ENCODE results near the gene FUOM. TPM values are rescaled to one million over a fixed set of nuclear protein-coding genes. Genes with fewer than 3 reads are reported as not detected.

Gene FUOM
- total and polyA plus RNA-seq, 10 of the 15 experiments (the other 5 are each of a cell fraction or from before 2014, with no cell fraction given): 1.8 to 41.7 (median 25.6) TPM

GRCh38 chr10:133326223-133326551 is 31.6 kb downstream of the FUOM start (continued):
- TF ChIP-seq CBX3 (IDR thresholded peaks at IDR 0.05; ENCODE audit: borderline replicate concordance, low read depth) (no peak), SMAD1 (IDR thresholded peaks at IDR 0.05; ENCODE audit: low read depth, partially characterized antibody) (no peak), YBX1 (IDR thresholded peaks at IDR 0.05) (no peak)
- TF ChIP-seq, protein P1, sequence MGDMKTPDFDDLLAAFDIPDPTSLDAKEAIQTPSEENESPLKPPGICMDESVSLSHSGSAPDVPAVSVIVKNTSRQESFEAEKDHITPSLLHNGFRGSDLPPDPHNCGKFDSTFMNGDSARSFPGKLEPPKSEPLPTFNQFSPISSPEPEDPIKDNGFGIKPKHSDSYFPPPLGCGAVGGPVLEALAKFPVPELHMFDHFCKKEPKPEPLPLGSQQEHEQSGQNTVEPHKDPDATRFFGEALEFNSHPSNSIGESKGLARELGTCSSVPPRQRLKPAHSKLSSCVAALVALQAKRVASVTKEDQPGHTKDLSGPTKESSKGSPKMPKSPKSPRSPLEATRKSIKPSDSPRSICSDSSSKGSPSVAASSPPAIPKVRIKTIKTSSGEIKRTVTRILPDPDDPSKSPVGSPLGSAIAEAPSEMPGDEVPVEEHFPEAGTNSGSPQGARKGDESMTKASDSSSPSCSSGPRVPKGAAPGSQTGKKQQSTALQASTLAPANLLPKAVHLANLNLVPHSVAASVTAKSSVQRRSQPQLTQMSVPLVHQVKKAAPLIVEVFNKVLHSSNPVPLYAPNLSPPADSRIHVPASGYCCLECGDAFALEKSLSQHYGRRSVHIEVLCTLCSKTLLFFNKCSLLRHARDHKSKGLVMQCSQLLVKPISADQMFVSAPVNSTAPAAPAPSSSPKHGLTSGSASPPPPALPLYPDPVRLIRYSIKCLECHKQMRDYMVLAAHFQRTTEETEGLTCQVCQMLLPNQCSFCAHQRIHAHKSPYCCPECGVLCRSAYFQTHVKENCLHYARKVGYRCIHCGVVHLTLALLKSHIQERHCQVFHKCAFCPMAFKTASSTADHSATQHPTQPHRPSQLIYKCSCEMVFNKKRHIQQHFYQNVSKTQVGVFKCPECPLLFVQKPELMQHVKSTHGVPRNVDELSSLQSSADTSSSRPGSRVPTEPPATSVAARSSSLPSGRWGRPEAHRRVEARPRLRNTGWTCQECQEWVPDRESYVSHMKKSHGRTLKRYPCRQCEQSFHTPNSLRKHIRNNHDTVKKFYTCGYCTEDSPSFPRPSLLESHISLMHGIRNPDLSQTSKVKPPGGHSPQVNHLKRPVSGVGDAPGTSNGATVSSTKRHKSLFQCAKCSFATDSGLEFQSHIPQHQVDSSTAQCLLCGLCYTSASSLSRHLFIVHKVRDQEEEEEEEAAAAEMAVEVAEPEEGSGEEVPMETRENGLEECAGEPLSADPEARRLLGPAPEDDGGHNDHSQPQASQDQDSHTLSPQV (IDR thresholded peaks at IDR 0.05): no peak

DNA sequence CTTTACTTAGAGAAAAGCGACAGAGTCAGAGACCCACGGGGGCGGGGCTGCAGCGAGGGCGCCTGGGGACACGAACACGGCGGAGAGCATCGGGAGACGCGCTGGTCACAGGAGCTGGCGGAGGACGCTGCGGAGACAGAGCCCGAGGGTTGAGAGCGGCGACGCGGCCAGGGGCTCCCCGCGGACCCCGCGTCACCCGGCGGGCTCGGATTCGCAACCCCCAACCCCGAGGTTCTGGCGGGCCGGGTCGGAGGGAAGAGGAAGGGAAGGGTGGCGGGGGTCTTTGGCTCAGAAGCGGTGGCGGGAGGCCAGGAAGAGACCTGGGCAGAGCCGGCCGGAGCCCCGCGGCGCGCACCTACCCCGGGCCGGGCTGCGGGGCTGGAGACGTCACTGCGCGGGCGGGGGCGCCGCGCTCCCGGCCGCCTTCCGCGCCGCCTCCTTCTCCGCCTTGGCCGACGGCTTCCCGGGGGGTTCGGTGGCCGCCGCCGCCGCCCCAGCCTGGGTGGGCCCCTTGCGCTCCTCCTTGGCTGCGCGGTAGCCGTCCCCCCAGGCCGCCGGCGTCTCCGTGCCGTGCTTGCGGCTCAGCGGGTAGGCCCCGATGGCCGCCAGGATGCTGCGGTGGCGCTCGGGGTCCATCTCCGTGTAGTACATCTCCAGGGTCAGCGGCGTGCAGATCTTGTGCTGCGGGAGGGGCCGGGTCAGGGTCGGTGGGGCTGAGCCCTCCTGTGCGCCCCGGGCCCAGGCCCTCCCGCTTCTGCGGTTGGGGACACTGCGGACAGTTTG is 32.2 kb downstream of the FUOM start:
- DNase-seq (ENCODE audit: low read depth, low spot score) (no peak), ATAC-seq (no peak), FAIRE-seq (no peak)
- H3K27me3 ChIP-seq (replicated peaks in 1 of 2; ENCODE audit: control insufficient read depth in 2 of 2, insufficient read depth in 2 of 2, low read length in 1 of 2): peaks cover 4 to 5% of the 10 kb centered on the region in 2 experiments
- H3K4me1 ChIP-seq (ENCODE audit: control insufficient read depth, insufficient read depth, low read length): no peaks in the 10 kb centered on the region
- intact Hi-C loops (cut with micrococcal nuclease; ENCODE audit: unreplicated experiment) (loop anchor here (5.0 kb wide), 1 partner anchor 67 kb away; the partner anchor contains the start of gene MTG1), in situ Hi-C loops (cut with MboI) (loop anchor here (5.0 kb wide), 1 partner anchor 172 kb away; no protein-coding TSS in a partner anchor)
- no peak overlapping the region for H3K9ac ChIP-seq (ENCODE audit: control insufficient read depth, insufficient read depth, low read length)
- H3K79me2 ChIP-seq (ENCODE audit: control insufficient read depth, insufficient read depth, low read length): no peaks in the 10 kb centered on the region
- H3K27ac ChIP-seq (ENCODE audit: control insufficient read depth, insufficient read depth): no peak overlapping the region
- RAD21 ChIA-PET (ENCODE audit: unreplicated experiment): no interaction called here
- TF ChIP-seq SUZ12 (IDR thresholded peaks at IDR 0.05; ENCODE audit: unreplicated experiment) (peak; percentile 80), CHD2 (IDR thresholded peaks at IDR 0.05; ENCODE audit: borderline replicate concordance, low read depth, low read length) (no peak)
- H3K36me3 ChIP-seq (ENCODE audit: control insufficient read depth in 2 of 2, insufficient read depth in 2 of 2, low read length in 1 of 2): no peaks in the 10 kb centered on the region
- no peaks in the 10 kb centered on the region; the same call in 2 of the 3 replicates for H3K9me3 ChIP-seq (replicated peaks; ENCODE audit: control insufficient read depth, insufficient read depth, low read length)
- WGBS (ENCODE audit: insufficient coverage, insufficient replicate concordance, low lambda C conversion rate, missing lambda C conversion rate): 10% methylated on average over 48 of the region's 91 CpGs
- POLR2A ChIA-PET: no interaction called here
- H2AFZ ChIP-seq (ENCODE audit: control insufficient read depth, low read depth, low read length): no peak overlapping the region
- BruUV-seq (replicated peaks): no TSS peak
- no peak overlapping the region for H3K4me3 ChIP-seq
- CTCF ChIA-PET: no interaction called here
- peak overlapping the region; percentile 25; the same call in 1 of the 2 replicates for H3K4me2 ChIP-seq (ENCODE audit: control insufficient read depth, insufficient read depth)
- H4K20me1 ChIP-seq (ENCODE audit: control insufficient read depth, insufficient read depth): no peaks in the 10 kb centered on the region
- SMC1A ChIA-PET (ENCODE audit: uncharacterized antibody, unreplicated experiment): no interaction called here
